HG02588 (cell line): ENCODE data around the gene SPHK2.

Experiments used
- ATAC-seq: cut with Tn5 transposase; IDR thresholded peaks from one replicate; pipeline ENCODE4 v1.9.1; 2021; ENCODE audit warnings: mild to moderate bottlenecking, moderate library complexity; ENCODE audit not compliant: unreplicated experiment

SPHK2 gene

DNA sequence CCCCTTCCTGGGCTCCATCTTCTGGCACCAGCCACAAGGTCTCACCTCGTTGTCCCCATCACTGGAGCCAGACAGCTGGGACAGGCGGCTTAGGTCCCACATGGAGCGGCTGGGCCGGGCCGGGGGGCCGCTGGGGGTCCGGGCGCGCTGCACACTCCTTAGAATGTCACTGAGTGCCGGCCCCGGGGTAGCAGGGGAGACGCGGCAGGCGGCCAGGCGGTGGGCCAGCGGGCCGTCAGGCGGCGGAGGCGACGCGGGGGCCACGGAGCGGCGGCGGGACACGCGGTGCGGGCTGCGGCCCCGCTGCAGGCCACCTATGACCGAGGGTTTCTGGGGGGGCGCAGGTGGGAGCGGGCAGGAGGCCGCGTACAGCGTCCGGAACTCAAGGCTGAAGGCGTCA, 15.9 kb upstream of the SPHK2 start:
- ATAC-seq: no peak

DNA sequence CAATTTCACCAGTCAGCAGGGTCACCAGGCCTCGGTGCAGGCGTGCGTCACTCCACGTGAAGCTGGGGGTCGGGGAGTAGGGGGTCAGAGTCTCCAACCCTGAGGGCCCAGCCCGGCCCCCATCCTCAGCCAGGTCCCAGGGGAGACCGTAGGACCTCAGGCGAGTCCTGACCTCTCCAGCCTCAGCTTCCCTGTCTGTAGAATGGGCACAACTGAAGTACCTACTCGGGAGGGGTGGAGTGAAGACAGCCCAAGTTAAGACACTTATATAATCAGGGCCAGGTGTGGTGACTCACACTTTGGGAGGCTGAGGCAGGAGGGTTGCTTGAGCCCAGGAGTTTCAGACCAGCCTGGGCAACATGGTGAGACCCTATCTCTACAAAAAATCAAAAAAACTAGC, 15.5 kb upstream of the SPHK2 start:
- ATAC-seq: no peak

DNA sequence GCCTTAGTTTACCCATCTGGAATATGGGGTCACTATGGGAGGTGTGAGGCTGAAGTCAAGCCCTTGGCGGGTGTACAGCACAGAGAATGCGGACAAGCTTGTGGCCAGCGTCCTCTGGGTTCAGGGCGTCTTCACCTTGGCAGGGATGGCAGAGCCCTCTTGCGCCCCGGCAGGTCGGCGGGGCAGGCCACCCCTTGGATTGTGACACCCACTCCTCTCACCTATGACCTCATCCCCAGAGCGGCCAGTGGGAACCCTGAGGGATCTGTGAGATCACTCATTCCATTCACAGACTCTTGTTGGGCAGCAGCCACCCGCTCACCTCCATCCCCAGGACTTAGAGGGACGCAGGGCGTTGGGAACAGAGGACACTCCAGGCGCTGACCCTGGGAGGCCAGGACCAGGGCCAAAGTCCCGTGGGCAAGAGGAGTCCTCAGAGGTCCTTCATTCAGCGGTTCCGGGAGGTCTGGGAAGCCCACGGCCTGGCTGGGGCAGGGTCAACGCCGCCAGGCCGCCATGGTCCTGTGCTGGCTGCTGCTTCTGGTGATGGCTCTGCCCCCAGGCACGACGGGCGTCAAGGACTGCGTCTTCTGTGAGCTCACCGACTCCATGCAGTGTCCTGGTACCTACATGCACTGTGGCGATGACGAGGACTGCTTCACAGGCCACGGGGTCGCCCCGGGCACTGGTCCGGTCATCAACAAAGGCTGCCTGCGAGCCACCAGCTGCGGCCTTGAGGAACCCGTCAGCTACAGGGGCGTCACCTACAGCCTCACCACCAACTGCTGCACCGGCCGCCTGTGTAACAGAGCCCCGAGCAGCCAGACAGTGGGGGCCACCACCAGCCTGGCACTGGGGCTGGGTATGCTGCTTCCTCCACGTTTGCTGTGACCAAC, 12.6 kb upstream of the SPHK2 start, which contains the start of gene SPACA4:
Gene SPACA4 (plus strand): TSS at position 280 of the 896 bp plus-strand sequence. CDS start 237 bp downstream, at position 517.
- ATAC-seq: no peak

DNA sequence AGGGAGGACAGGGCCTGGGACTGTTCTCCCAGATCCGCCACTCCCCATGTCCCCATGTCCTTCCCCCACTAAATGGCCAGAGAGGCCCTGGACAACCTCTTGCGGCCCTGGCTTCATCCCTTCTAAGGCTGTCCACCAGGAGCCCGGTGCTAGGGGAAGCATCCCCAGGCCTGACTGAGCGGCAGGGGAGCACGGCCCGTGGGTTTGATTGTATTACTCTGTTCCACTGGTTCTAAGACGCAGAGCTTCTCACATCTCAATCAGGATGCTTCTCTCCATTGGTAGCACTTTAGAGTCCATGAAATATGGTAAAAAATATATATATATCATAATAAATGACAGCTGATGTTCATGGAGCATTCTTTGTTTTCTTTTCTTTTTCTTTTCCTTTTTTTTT, 11.9 kb upstream of the SPHK2 start:
- no peak for ATAC-seq

DNA sequence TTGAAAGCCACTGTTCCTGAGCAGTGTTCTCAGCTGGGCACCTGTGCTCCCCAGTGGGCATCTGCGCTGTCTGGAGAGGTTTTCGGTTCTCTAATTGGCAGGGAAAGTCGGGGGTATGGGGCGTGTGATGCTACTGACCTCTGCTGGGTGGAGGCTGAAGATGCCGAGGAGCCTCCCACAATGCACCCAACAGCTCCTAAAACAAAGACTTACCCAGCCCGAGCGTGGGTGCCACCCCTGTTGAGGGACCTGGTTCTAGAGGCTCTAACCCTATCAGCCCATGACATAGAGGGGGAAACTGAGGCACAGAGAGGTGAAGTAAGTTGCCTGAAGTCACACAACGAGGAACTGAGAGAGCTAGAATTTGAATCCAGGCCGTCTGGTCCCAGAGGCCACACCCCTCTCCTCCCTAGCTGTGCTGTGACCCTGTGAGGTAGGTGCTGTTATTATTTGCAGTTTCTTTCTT, 10.5 kb upstream of the SPHK2 start:
- ATAC-seq: no peak

DNA sequence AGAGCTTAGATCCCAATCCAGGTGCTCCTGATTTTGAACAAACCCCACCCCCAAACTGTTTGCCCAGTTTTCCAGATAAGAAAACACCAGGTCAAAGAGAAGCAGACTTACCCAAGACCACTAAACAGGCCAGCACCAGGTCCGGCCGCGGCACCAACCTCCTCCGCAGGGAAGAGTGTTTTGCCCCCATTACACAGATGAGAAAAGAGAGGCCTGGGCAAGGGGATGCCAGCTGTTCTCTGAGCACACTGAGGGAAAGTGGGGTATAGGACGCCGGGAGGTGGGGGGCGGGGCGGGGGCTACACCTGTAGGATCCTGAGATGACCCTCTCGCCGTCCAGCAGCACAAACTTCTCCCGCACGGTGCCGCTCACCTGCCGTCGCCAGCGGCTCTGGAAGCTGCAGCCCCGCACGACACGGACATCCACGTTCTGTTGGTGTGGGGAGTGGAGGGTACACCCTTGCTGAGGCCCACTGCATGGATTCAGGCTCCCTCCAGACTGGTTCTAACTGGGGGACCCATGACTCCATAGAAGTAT, 9.7 kb upstream of the SPHK2 start:
- ATAC-seq: no peak

DNA sequence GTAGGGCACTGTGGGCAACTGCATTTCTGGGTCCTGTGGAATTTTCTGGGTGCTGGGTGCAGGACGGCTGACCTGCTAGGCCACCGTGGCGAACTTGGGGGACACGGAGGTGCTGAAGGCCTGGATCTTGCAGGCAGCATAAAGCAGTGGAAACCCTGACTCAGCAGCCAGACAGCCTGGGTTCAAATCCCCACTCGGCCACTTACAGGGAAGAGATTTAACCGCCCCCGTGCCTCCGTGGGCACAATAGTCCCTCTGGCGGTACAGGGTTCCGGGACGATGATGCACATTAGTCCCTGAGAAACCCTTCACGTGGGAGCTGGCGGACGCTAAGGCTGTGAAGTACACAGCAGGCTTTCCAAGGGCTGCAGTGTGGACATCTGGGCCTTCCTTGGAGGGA, 7.4 kb upstream of the SPHK2 start:
- ATAC-seq: no peak

DNA sequence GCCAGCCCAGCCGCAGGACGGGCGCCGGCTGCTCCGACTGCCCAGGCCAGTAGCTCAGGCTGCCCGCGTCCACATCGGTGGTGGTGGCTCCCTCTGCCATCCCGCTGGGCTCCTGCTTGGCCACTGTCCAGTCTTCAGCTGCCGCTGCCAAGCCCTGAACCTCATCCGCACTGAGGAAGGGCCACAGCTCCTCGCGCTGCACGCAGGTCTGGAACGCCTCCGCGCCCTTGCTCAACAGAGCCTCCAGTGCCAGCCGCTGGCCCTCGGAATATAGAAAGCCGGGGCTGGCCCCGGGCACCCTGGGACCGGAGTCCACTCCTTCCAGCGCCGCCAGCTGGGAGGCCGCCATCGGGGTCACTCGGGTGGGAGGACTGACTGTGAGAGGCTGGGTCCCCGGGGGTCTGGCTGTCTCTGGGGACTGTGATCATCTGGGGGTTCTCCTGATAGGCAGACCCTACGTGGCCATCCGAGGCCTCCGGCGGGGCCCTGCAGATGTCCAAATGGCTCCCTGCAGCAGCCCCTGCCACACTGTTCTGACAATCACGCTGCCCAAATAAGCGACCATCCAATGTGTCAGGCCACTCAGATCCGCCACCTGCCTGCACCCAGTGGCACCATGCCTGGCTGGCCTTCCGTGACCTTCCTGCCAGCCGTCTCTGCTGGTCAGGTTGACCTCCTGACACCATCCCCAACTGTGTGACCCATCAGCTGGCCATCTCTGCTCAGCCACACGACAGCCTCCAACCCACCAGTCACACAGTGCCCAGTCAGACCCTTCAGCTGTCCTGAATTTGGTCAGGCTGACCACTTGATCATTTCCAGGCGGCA, 6.1 kb upstream of the SPHK2 start:
- no peak for ATAC-seq

DNA sequence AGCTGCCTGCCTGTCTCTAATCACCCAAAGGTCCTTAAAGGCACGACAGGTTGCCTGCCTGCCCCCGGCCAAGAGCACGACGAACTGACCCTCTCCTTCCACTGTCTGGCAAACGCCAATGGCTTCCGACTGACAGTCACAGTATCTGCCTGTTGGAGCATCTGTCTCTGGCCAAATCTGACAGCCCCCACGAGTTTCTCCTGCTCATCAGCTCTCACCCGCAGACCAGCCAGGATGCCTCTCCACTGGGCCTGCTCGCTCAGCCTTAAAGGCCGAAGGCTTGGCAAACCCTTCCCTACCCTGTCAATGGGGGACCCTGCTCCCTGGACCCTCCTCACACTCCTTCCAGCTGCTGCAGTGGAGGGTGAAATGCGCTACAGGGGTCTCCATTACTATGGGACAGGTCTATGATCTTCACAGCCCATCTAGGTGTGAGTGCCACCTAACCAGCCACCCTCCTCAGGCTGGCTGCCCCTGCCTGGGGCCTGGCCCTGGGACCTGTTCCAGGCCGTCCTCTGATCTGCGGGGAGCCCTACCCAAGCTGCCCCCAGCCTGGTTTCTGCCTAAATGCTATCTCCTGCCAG, 5.4 kb upstream of the SPHK2 start:
- ATAC-seq: no peak

DNA sequence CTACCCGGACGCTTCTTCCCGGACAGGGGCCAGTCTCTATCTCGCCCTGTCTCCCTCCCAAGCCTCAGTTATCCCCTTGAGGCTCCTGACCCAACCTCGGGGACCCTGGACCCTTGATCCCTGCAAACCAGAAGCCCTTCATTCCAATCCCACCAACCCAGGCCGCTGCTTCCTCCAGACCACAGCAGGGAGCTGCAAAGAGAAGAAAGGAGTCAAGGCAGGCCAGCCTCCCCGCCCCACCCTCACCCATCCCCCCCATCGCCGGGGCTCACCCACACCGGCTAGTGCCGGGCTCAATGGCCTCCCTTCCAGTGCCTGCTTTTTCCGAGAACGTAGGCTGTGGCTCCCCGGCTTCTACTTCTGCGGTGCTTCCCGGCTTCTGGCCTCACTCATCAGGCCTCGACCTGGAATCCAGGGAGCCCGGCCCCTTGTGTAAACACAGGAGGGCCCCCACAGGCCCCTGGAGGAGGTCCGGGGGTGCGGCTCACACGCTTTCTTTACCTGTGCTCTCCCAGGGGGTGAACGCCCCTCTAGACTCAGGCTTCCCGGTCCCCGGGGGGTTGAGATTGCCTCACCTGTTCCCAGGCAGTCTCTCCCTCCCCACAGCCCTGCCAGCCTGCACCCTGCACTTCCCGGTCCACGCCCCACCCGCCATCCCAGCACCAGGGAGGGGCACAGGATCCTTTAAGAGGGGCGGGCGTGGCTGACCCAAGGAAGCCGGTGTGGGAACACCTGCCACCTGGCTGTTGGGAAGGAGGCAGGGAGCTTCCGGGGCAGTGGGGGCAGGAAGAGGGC, 4.7 kb upstream of the SPHK2 start, which contains the start of gene FAM83E:
Gene FAM83E (minus strand): TSS at position 641 of the 795 bp plus-strand sequence. CDS start 1,704 bp downstream, outside the sequence.
- ATAC-seq: no peak

DNA sequence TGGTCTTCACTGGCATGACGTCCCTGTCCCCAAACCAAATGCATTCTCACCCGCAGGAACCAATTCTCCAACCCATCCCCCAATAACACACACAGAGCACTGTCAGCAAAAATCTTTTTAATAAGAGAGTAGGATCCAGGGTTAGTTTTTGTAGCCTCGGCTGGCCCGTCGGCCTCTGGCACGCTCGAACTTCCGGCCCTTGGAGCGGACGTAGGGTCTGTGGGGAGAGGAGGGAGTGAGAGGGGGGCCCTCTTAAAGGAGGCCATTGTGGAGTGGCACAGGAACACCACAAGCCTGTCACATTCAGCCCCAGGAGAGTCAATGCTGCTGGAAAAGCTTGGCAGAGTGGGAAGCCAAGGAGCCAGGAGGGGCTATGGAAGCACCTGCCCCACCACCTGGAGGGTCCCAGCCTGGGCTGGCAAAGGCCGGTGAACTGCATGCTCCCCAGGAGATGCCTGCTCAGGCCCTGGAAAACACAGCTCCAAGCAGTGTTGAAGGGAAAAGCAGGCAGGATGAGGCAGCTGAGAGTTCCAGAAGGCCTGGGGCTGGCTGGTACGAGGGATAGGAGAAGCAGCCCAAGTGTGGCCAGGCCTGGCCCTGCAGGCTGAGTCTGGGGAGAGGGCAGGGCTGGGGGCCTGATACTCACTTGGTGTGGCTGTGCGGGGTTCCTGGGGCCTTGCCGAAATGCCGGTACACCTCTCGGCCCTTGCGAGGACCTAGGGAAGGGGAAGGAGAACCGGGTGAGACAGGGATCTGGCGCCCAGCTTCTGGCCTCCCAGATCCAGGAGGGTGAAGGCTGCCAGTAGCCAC, 3.9 kb upstream of the SPHK2 start:
- no peak for ATAC-seq

DNA sequence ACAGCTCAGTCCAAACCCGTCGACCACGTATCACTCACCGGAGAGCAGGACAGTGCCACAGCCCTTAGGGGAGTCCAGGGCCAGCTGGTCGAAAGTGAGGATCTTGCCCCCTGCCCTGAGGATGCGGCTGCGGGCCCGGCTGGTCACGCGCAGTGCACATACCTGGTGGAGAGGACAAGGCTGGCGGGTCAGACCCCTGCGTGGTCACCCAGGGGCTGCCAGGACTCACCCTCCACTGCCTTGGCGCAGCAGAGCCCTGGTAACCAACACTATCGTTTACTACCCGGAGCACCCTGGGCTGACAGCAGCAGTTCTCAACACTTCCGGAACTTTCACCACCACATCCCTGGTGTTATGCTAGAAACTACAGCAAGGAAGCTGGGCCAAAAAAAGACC, 3.3 kb upstream of the SPHK2 start:
- ATAC-seq: no peak

DNA sequence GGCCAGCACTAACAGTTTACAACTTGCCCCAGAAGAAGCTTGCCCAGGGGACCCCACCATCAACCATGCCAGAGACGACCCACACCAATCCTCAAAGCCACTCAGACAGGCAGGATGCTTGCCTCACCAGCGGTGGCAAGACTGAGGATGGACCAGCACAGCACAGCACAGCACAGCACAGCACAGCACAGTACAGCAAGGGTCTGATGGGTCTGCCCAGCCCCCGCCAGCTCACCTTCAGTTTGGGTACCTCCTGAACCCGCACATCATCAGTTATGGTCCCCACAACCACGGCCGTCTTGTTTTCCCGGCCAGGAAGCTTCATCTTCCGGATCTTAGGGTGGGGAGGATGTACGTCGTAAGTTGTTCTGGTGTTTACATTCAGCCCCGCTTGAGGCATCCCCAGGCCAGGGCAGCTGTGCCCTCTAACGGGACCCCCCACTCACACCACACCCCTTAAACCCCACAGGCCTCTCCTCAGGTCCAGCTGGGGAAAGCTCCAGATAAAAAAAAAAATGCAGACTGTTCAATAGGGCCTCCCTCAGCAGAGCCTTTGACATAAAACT, 2.7 kb upstream of the SPHK2 start:
- no peak for ATAC-seq

DNA sequence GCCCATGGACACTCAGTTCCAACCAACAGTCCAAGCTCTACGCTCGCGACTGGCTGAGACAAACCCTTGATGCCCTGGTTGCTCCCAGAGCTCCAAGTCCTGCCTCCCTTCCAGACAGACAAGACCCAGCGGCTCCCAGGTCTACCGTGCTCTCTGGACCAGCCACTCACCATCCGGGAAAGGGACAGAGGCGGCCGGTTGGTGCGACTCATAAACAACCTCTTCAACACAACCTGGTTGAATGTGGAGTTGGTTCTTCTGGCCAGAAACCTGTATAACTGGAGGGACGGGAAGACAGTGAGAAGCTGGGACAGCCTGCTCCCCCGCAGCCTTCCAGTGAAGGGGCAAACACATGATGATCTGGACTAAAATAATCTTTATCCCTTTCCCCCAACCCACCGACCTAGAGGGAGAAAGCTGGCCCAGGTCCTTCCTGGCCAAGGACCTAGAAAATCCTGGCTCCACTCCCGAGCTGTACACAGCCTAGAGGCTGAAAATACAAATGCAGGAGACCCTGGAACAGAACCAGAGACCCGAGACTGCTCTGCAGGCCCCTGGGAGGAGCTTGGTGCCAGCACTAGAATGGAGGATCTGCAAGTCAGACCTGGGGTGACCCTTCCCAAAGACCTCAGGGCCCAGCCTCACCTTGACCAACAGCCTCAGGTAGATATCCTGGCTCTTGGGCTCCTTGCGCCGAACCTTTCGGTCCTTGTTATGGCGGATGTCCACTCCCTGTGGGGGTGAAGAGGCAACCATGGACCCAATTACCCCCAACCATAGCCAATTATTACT, 2.0 kb upstream of the SPHK2 start:
- no peak for ATAC-seq

DNA sequence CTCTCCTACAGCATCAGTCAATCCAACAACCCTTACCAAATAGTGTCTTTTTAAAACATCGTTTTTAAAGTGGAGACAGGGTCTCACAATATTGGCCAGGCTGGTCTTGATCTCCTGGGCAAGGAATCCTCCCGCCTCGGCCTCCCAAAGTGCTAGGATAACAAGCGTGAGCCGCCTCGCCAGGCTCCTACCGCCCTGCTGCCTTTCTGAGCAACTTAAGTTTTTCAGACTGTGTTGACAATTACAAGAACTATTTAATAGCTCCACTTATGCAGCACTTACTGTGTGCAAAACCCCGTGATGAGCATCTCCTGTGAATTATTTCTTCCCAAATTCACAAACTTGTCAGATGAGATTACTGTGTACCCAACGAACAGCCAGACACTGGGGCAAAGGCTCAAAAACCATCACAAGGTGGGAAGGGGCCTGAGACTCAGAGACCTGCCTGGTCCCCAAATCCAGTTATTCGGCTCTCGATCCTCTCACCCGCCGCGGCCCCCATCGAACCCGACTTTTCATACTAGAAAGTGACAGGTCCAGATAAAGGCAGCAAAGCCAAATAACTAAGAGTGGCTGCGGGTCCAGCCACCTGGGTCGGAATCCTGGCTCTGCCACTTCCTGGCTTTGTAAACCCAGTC, 909 bp upstream of the SPHK2 start:
- ATAC-seq: no peak

DNA sequence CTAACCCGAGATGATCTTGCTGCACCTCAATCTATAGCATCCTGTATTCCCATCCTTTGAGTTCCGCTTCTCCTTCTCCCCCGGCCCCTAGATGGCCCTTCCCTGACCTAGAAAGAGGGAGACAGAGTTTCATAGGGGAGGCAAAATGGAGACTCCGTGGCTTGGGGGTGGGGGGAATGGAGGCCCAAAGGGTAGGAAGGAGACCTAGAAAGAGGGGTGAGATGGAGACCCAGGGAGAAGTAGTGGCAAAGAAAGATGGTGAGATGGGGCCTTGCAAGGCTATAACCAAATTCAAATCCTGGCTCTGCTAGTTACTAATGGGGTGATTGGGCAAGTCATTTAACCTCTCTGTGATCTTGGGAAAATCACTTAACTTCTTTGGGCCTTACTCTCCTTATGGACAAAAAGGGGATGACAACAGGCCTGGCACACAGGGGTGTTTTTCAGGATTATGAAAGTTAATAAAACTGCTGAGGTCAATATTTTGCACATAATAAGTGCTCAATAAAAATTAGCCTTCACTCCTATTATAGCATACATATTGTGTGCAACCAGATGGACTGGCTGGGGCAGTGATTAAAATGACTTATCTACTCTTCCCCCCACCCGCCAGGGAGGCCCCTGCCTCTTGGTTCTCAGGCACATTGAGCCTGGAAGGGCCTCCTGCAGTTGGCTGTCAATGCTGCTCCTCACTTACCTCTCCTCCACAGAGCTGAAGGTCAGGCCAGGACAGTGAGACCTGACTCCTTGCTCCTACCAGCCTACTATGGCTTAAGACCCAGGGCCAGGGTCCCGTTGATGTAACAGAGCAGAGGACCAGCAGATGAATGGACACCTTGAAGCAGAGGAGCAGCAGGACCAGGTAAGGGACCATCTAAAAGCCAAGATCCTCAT, 633 bp downstream of the SPHK2 start:
- no peak for ATAC-seq

DNA sequence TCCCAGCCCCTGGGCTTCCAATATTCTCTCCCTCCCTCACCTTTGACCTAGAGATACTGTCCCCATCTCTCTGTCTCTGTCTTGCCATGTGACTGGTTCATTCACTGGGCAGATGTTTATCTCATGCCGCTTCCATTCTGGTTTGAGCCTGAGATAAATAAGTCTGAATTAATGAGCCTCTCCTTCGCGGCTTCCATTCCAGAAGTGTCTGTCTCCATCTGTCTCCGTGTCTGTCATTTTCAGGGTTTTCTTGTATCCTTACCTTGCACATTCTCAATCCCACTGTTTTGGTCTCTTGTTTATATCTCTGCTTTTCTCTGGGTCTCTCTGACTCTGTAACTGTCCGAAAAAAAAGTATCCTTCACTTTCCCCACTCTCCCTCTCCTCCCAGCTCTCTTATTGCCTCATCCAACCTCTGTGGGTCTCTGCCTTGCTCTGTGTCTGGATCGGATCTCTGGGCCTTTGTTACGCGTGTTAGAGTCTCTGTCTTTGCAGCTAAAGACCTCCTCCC, 4.3 kb downstream of the SPHK2 start:
- ATAC-seq: no peak
